Measurements from ENCODE around the gene MAPRE2.

DNA sequence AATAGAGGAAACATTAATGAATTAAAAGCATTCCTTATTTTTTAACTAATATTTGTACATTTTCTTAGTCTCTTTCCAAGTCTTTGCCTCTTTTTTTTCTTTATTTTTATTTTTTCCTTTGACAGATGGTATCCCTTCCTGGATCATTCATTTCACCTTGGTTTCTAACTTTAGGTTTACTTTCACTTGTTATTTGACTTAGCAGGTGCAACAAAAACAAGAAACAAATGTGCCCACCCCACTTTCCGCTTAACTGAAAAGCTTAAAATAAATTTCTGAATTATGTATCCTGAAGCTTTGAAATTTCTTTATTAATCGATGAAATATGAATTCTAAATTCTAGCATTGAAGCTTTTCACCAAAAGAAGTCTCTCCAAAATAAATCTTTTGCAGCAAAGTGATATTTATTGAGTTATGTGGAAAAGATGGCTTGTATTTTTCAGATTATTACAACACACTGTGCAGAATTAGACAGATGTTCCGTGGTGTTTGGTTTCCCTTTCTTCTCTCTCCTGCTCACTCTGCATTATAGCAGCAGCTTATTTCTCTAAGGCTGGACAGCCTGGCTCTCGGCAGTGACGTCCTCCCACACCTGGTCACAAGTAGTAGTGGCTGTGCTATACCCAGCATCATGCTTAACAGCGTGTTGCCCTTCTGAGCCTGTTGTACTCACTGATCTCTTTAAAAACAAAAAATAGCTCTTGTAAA lies 100.5 kb downstream of the MAPRE2 start:
- no peak for TF ChIP-seq POLR2A (IDR thresholded peaks at IDR 0.05)
- TF ChIP-seq, protein P1, sequence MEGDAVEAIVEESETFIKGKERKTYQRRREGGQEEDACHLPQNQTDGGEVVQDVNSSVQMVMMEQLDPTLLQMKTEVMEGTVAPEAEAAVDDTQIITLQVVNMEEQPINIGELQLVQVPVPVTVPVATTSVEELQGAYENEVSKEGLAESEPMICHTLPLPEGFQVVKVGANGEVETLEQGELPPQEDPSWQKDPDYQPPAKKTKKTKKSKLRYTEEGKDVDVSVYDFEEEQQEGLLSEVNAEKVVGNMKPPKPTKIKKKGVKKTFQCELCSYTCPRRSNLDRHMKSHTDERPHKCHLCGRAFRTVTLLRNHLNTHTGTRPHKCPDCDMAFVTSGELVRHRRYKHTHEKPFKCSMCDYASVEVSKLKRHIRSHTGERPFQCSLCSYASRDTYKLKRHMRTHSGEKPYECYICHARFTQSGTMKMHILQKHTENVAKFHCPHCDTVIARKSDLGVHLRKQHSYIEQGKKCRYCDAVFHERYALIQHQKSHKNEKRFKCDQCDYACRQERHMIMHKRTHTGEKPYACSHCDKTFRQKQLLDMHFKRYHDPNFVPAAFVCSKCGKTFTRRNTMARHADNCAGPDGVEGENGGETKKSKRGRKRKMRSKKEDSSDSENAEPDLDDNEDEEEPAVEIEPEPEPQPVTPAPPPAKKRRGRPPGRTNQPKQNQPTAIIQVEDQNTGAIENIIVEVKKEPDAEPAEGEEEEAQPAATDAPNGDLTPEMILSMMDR (IDR thresholded peaks at IDR 0.05) = no peak

All from heart left ventricle (tissue), 13 donors.